NCI-H524 (cell line): ENCODE results near the gene ARMH4.
A peak's percentile ranks its signal among the peaks of the same experiment; 100 is the strongest.

Experiments used
- DNase-seq, 2 experiments: peaks; one replicate each; lab custom pipeline; 2025; lab: John Stamatoyannopoulos, UW

The ARMH4 gene

DNA sequence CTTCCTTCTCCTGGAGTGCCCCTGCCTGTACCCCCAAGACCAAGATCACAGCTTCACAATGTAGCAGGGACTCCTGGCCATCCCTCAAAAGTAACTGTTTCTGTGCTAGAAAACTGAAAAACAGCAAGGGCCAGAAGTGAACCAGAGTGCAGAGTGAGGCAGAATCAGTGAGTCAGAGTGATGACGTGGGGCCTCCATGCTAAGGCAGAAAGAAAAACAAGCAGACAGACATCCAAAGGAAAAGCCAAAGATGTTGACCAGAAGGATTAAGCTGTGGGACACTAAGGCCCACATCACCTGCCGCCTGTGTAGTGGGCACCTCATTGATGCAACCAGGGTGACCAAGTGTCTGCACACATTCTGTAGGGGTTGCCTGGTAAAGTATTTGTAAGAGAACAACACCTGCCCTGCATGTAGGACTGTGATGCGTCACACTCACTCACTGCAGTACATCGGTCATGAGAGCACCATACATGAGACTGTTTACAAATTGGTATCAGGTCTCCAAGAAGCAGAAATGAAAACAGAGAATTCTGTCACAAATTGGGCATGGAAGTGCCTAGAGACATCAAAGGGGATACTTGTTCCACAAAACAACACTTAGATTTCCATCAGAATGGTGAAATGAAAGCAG is 51.2 kb downstream of the ARMH4 start:
- DNase-seq, result no peak

DNA sequence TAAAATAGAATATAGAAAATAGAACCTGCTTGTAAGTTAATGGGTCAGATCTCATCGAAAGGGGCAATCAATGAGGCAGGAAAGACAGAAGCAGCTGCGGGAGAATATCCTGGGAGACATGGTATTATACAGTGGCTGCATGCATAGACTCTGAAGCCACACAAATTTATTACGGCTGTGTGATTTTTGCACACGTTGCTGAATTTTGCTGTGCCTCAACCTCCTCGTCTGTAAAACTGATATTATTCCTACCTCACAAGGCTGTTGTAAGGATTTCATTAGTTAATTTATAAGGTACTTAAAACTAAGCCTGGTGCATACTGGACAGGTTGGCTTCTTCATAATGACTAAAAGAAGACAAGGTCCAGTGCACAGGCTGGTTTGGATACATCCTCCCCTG is 52.3 kb downstream of the ARMH4 start:
- no peak for DNase-seq

GRCh38 chr14:58098507-58098906 is 53.5 kb downstream of the ARMH4 start:
- no peak for DNase-seq

DNA sequence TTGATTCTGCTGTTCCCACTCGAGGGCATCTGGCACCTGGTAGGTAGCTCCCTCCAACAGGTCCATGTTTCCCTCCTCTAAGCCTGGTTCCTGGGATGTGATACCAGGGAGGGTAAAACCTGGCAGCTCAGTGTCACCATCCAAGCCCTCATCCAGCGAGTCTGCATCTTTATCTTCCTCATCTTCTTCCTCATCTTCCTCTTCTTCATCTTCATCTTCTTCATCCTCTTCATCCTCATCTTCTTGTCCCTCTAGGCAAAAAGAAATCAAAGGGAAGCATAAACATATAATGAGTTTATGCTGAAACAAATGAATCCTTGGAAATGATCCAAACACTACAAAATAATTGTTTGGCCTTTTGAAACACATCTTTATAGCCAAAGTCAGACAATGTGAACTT is 55.3 kb downstream of the ARMH4 start:
- DNase-seq, result no peak

DNA sequence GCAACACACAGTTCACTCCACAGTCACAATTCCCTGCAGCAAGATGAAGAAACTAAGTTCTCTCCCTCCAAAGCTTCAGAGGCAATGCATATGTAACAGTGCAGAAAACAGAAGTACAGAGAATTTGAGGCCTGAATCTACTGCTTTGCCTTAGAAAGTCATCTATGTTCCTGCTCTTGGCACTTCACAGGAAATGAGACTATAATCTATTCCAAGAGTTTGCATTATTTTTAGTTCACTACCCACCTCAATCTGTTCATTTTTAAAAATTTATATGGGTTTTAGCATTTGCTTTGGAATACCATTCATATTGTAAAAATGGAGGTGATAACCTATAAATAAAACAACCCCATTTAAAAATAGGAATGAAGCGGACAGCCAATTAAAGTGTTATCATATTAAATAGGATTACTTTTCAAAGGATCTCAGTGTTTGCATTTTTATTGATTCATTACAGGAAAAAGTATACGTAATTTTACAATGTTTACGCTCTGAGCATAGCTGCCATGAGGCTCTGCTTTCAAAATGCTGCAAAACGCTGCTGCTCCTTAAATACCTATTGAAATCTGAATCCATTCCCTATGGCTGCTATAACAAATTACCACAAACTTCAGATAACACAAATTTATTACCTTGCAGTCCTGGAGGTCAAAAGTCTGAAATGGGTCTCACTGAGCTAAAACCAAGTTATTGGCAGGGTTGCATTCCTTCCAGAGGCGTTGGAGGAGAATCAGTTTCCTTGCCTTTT is 60.0 kb downstream of the ARMH4 start:
- DNase-seq, result no peak

- DNase-seq, result no peak
Observed at GRCh38 chr14:58089612-58090011, 62.4 kb downstream of the ARMH4 start.

- DNase-seq, result no peak
Observed at GRCh38 chr14:58088961-58089360, 63.1 kb downstream of the ARMH4 start.

- DNase-seq, result no peak
Observed at GRCh38 chr14:58085877-58086276, 66.1 kb downstream of the ARMH4 start.

- DNase-seq, result no peak
Observed at GRCh38 chr14:58082491-58083098, 69.4 kb downstream of the ARMH4 start.

DNA sequence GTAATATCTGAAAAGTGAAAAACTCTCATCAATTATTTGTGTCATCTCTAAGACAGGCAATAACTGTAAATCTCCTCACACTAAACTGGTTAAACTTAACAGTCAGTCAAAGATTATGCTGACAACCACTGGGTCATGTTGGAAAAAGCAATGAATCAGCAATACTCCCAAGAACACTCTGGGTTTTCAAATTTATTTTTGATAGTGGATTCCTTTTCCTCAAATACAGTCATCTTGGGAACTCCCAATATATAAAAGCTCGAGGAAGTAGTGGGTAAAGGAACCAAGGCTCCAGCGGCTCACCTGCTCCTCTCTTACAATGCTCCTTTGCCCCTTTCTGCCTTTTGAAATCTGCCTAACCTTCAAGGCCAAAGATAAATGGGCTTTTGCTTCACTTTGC is 70.0 kb downstream of the ARMH4 start:
- DNase-seq, result no peak

GRCh38 chr14:58078471-58078870 is 73.5 kb downstream of the ARMH4 start:
- DNase-seq, result no peak

GRCh38 chr14:58078068-58078467 is 73.9 kb downstream of the ARMH4 start:
- no peak for DNase-seq

DNA sequence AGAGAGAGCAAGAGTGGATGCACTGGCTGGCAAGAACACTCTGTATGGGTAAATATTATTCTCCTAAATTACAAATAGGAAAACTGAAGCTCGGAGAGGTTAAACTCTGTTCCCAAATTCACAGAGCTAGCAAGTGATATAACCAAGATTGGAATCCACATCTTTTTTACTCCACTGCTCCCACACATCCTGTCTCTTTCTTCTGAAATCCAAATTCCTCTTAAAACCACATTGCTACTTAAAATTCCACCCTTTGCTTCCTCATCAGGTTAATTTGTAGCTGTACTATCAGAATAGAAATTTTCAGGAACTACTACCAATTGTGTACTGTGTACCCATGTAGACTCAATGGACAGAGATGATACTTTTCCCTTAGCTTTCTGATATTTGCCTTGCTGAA is 74.4 kb downstream of the ARMH4 start:
- no peak for DNase-seq

DNA sequence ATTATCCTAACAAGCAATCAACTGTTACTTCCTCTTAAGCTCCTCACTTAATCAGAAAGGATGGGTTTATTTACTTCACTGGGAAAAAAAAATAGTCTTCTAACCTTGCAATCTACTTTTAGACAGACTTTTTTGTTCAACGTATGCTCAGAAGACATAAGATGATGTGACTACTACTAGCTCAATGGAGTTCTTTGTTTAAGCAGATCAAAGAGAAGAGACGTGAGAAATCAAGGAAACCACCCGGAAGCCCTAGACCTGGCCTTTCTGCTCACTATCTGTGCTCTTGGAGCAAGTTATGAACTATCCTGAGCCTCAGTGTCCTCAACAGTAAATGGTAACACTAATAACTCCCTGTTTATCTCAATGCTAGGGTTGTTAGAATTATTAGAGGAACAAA is 78.5 kb downstream of the ARMH4 start:
- DNase-seq, result no peak

GRCh38 chr14:58072288-58073071 is 79.5 kb downstream of the ARMH4 start:
- peak; percentile 68 to 87 for DNase-seq

DNA sequence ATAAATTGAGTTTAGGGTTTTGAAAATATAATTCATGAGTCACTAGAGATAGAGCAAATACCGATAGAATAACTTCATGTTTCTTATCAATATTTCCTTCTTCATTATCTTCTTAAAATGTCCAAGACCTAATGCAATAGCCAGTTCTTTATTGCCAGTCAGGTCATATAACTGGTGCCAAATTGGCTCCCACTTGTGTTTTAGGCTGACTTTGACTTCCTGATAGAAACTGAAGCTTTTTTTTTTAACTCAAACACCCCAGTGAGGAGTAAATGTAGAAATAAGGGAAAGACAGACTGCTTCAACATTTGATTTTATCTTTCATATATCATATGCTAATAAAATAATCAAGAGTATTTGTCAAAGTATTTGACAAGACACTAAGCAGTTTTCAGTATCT is 80.7 kb downstream of the ARMH4 start:
- no peak for DNase-seq

GRCh38 chr14:58068306-58068705 is 83.7 kb downstream of the ARMH4 start:
- DNase-seq, result no peak

GRCh38 chr14:58066115-58066514 is 85.9 kb downstream of the ARMH4 start:
- no peak for DNase-seq

DNA sequence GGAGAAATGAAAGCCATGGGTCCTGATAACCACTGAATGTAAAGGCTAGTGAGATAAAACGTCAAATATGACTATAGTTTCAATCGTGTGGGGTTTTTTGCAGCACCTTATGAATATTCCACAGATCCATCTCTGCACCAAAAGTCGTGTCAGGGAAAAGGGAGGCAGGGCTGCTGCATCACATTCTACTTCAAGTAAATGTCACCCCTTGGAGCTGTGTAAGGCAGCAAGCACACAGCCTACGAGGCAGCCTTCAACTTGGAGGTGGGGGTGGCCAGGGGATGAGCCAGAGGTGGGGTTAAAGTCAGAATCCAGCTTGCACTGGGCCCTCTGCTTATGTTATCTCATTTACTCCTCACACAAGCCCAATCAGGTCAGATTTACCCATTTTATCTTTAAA is 90.4 kb downstream of the ARMH4 start:
- DNase-seq, result no peak

DNA sequence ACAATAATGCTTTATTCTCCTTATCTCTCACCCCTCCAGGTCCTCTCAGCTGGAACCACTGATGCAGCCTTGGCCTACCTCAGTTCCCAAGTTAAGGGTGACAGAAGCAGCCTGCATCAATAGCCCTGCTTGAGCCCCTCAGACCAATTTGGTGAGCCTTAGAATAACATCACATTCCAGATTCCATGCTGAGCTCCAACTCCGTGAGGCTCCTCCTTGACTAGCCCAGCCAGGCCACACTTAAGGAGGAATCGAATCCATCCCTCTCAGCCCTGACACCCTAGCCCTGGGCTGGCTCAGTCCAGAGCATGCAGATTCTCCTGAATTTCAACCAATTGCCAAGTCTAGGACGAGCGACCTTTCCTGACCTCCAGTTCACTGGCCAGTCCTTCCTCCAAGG is 91.1 kb downstream of the ARMH4 start:
- no peak for DNase-seq

DNA sequence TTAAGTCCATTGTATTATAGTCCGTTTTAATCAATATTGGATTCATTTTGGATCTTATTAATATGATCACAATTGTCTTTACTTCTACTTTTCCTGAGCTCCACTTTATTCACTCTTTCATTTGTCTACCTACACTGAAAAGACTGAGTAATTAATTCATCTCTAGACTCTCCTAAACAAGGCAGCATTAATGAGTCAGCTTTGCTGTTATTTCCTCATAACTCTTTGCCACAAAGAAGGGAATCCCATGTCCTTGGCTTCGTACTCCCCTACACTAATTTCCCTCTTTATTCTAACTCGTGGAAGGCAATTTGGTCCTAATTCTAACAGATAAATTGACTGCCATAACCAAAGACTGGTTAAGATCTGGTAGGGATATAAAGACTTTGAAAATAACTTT is 91.9 kb downstream of the ARMH4 start:
- DNase-seq, result no peak

- DNase-seq, result no peak
Observed at GRCh38 chr14:58059126-58059525, 92.9 kb downstream of the ARMH4 start.
